Naive thymus-derived CD4-positive, alpha-beta T cell (primary cell): ENCODE data around the gene HNF4A. TPM values are rescaled to one million over a fixed set of nuclear protein-coding genes. Genes with fewer than 3 reads are reported as not detected.

Experiments
- ATAC-seq: fragments of 150-1000 bp; cut with Tn5 transposase; 2 replicates; pipeline ENCODE4 v1.10.0; 2021; ENCODE audit warnings: mild to moderate bottlenecking, moderate library complexity
- CTCF ChIA-PET: fragments of 350-600 bp; sonication (Branson Sonifier 250); formaldehyde crosslinking; loops from one replicate; lab custom pipeline; 2021; ENCODE audit warnings: antibody characterized with exemption; lab: Charles Lee
- POLR2A ChIA-PET: fragments of 350-600 bp; sonication (Branson Sonifier 250); formaldehyde crosslinking; loops from one replicate; lab custom pipeline; 2021; ENCODE audit warnings: antibody characterized with exemption, inconsistent platforms; lab: Charles Lee
- DNase-seq, 9 donors: peaks; one replicate each; pipeline versions ENCODE4 v3.0.0 to v3.0.0-alpha.2; 2020 to 2022; ENCODE audit warnings: mixed read lengths in 1 of 9
- H3K27ac ChIP-seq: one replicate; pipeline ENCODE4 v1.7.0; 2013; ENCODE audit warnings: mild to moderate bottlenecking, low read depth, low read length, moderate library complexity
- H3K27me3 ChIP-seq, 2 donors: one replicate each; pipeline ENCODE4 v1.7.0; 2013; ENCODE audit warnings: low read length in 2 of 2, mild to moderate bottlenecking in 2 of 2, moderate library complexity in 2 of 2; ENCODE audit not compliant: control insufficient read depth in 2 of 2, insufficient read depth in 2 of 2
- H3K36me3 ChIP-seq, 3 experiments: 1 replicate in 2 of 3; 2 replicates in 1 of 3; pipeline ENCODE4 v1.7.0; 2013; ENCODE audit warnings: low read length in 3 of 3, mild to moderate bottlenecking in 3 of 3, moderate library complexity in 1 of 3; ENCODE audit not compliant: insufficient read depth in 3 of 3, control insufficient read depth in 2 of 3
- H3K4me1 ChIP-seq, 2 donors: one replicate each; pipeline ENCODE4 v1.7.0; 2013; ENCODE audit warnings: low read length in 2 of 2, mild to moderate bottlenecking in 2 of 2, moderate library complexity in 1 of 2; ENCODE audit not compliant: control insufficient read depth in 2 of 2, insufficient read depth in 2 of 2
- H3K4me3 ChIP-seq: 2 replicates; pipeline ENCODE4 v1.7.0; 2013; ENCODE audit warnings: mild to moderate bottlenecking, low read length
- H3K9me3 ChIP-seq, 3 experiments: 1 replicate in 2 of 3; 2 replicates in 1 of 3; pipeline ENCODE4 v1.7.0; 2013; ENCODE audit warnings: low read length in 3 of 3; ENCODE audit not compliant: control insufficient read depth in 2 of 3
- H3K27ac Mint-ChIP-seq, 9 donors: one replicate each; pipeline ENCODE4 v1.8.0; 2020 to 2022; ENCODE audit warnings: mixed read lengths in 9 of 9, mild to moderate bottlenecking in 8 of 9, moderate library complexity in 5 of 9, inconsistent platforms in 2 of 9
- H3K27me3 Mint-ChIP-seq, 5 donors: one replicate each; pipeline ENCODE4 v1.8.0; 2021 to 2022; ENCODE audit warnings: mixed read lengths in 5 of 5, mild to moderate bottlenecking in 1 of 5
- H3K36me3 Mint-ChIP-seq, 5 donors: one replicate each; pipeline ENCODE4 v1.8.0; 2020 to 2022; ENCODE audit warnings: mixed read lengths in 5 of 5, mild to moderate bottlenecking in 3 of 5, inconsistent platforms in 1 of 5
- H3K4me1 Mint-ChIP-seq, 7 donors: one replicate each; pipeline ENCODE4 v1.8.0; 2020 to 2022; ENCODE audit warnings: mixed read lengths in 7 of 7, mild to moderate bottlenecking in 3 of 7, inconsistent platforms in 1 of 7
- H3K4me3 Mint-ChIP-seq, 10 donors: one replicate each; pipeline ENCODE4 v1.8.0; 2020 to 2022; ENCODE audit warnings: mild to moderate bottlenecking in 10 of 10, mixed read lengths in 10 of 10, moderate library complexity in 6 of 10, inconsistent platforms in 2 of 10
- H3K9me3 Mint-ChIP-seq, 11 donors: one replicate each; pipeline ENCODE4 v1.8.0; 2020 to 2022; ENCODE audit warnings: mixed read lengths in 11 of 11, mild to moderate bottlenecking in 4 of 11, inconsistent platforms in 1 of 11, moderate library complexity in 1 of 11
- intact Hi-C, 2 donors: fragments of 100-400 bp; cut with micrococcal nuclease; formaldehyde crosslinking; loops; one replicate each; pipeline ENCODE4 v1.15.1; 2023
- polyA plus RNA-seq, 2 donors: library from polyadenylated mRNA; unstranded; fragments of 300-500 nt; fragmentation: Illumina TruSeq; gene quantifications; one replicate each; pipeline ENCODE4 v1.2.3, GENCODE V29; 2021
- total RNA-seq, 6 experiments: library from RNA in 5 of 6; stranded (reverse) in 5 of 6; gene quantifications; 1 replicate in 5 of 6; 2 replicates in 1 of 6; pipeline ENCODE4 v1.2.3 and lab custom pipeline; 2021 to 2026

Gene HNF4A
- total and polyA plus RNA-seq, 7 experiments from 2014 or later: not detected

DNA sequence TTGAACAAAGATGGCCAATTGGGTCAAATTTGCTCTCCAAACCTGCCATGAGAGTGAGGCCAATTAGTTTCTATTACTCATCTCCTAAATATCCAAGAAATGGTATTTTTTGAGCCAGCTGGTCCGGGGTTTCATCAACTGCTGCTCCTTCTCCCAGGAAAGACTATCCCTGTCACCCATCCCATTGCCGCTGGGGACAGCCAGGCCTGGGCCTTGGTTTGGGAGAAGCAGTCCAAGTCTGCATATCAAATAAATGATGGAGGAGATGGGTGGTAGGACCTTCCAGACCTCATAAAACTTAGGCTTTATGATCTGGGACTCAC, 73.5 kb downstream of the HNF4A start:
- Mint-ChIP-seq H3K9me3 (no peaks in the 10 kb centered on the region), H3K4me1 (no peaks in the 10 kb centered on the region), H3K27ac (no peak overlapping the region), H3K4me3 (no peak overlapping the region), H3K36me3 (no peaks in the 10 kb centered on the region), H3K27me3 (peaks cover 0 to 13% (median 9%) of the 10 kb centered on the region in 5 donors)
- Histone ChIP-seq H3K27me3 (no peaks in the 10 kb centered on the region), H3K9me3 (no peaks in the 10 kb centered on the region), H3K36me3 (no peaks in the 10 kb centered on the region), H3K27ac (no peak overlapping the region), H3K4me3 (no peak overlapping the region), H3K4me1 (no peaks in the 10 kb centered on the region)
- DNase-seq: no peak
- intact Hi-C loops: no loop called here
- ATAC-seq: no peak
- POLR2A ChIA-PET: no interaction called here
- CTCF ChIA-PET: no interaction called here

DNA sequence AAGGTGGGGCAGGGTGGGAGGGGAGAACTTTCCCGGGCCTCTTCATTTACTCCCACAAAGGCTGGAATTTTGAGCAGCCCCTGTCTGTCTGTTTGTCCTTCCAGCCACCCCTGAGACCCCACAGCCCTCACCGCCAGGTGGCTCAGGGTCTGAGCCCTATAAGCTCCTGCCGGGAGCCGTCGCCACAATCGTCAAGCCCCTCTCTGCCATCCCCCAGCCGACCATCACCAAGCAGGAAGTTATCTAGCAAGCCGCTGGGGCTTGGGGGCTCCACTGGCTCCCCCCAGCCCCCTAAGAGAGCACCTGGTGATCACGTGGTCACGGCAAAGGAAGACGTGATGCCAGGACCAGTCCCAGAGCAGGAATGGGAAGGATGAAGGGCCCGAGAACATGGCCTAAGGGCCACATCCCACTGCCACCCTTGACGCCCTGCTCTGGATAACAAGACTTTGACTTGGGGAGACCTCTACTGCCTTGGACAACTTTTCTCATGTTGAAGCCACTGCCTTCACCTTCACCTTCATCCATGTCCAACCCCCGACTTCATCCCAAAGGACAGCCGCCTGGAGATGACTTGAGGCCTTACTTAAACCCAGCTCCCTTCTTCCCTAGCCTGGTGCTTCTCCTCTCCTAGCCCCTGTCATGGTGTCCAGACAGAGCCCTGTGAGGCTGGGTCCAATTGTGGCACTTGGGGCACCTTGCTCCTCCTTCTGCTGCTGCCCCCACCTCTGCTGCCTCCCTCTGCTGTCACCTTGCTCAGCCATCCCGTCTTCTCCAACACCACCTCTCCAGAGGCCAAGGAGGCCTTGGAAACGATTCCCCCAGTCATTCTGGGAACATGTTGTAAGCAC, 74.1 kb downstream of the HNF4A start:
- no peak for DNase-seq
- H3K27me3 Mint-ChIP-seq: peaks cover 0 to 13% (median 9%) of the 10 kb centered on the region in 5 donors
- Histone ChIP-seq H3K9me3 (no peaks in the 10 kb centered on the region), H3K4me3 (no peak overlapping the region), H3K27ac (no peak overlapping the region), H3K4me1 (no peaks in the 10 kb centered on the region), H3K36me3 (no peaks in the 10 kb centered on the region), H3K27me3 (no peaks in the 10 kb centered on the region)
- no peak overlapping the region for H3K4me3 Mint-ChIP-seq
- ATAC-seq: no peak
- intact Hi-C loops: no loop called here
- ChIA-PET POLR2A (no interaction called here), CTCF (no interaction called here)
- H3K9me3 Mint-ChIP-seq: no peaks in the 10 kb centered on the region
- no peak overlapping the region for H3K27ac Mint-ChIP-seq
- no peaks in the 10 kb centered on the region for H3K36me3 Mint-ChIP-seq
- H3K4me1 Mint-ChIP-seq: no peaks in the 10 kb centered on the region

DNA sequence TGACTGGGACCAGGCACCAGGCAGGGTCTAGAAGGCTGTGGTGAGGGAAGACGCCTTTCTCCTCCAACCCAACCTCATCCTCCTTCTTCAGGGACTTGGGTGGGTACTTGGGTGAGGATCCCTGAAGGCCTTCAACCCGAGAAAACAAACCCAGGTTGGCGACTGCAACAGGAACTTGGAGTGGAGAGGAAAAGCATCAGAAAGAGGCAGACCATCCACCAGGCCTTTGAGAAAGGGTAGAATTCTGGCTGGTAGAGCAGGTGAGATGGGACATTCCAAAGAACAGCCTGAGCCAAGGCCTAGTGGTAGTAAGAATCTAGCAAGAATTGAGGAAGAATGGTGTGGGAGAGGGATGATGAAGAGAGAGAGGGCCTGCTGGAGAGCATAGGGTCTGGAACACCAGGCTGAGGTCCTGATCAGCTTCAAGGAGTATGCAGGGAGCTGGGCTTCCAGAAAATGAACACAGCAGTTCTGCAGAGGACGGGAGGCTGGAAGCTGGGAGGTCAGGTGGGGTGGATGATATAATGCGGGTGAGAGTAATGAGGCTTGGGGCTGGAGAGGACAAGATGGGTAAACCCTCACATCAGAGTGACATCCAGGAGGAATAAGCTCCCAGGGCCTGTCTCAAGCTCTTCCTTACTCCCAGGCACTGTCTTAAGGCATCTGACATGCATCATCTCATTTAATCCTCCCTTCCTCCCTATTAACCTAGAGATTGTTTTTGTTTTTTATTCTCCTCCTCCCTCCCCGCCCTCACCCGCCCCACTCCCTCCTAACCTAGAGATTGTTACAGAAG, 75.0 kb downstream of the HNF4A start:
- Histone ChIP-seq H3K27me3 (no peaks in the 10 kb centered on the region), H3K4me3 (no peak overlapping the region), H3K9me3 (no peaks in the 10 kb centered on the region), H3K27ac (no peak overlapping the region), H3K4me1 (no peaks in the 10 kb centered on the region), H3K36me3 (no peaks in the 10 kb centered on the region)
- Mint-ChIP-seq H3K27ac (no peak overlapping the region), H3K36me3 (no peaks in the 10 kb centered on the region), H3K27me3 (peaks cover 0 to 13% (median 9%) of the 10 kb centered on the region in 5 donors), H3K4me1 (no peaks in the 10 kb centered on the region), H3K9me3 (no peaks in the 10 kb centered on the region), H3K4me3 (no peak overlapping the region)
- DNase-seq (no peak), ATAC-seq (no peak)
- intact Hi-C loops: no loop called here
- CTCF ChIA-PET: no interaction called here
- POLR2A ChIA-PET: interaction anchor here (0.5 kb wide), 1 partner anchor 15 kb away, joined by 3 read pairs; no protein-coding TSS in a partner anchor

DNA sequence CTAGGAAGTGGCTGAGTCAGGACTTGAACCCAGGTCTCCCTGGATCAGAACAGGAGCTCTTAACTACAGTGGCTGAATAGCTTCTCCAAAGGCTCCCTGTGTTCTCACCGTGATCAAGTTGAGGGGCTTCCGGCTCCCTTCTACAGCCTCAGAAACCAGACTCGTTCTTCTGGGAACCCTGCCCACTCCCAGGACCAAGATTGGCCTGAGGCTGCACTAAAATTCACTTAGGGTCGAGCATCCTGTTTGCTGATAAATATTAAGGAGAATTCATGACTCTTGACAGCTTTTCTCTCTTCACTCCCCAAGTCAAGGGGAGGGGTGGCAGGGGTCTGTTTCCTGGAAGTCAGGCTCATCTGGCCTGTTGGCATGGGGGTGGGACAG, 75.6 kb downstream of the HNF4A start:
- Mint-ChIP-seq H3K9me3 (no peaks in the 10 kb centered on the region), H3K4me3 (no peak overlapping the region), H3K27me3 (peaks cover 0 to 13% (median 9%) of the 10 kb centered on the region in 5 donors), H3K4me1 (no peaks in the 10 kb centered on the region), H3K27ac (no peak overlapping the region), H3K36me3 (no peaks in the 10 kb centered on the region)
- ChIA-PET POLR2A (interaction anchor here (0.5 kb wide), 1 partner anchor 16 kb away, joined by 3 read pairs; no protein-coding TSS in a partner anchor), CTCF (no interaction called here)
- no peaks in the 10 kb centered on the region for H3K27me3 ChIP-seq
- H3K27ac ChIP-seq: no peak overlapping the region
- DNase-seq (no peak), ATAC-seq (no peak)
- intact Hi-C loops: no loop called here
- no peaks in the 10 kb centered on the region for H3K36me3 ChIP-seq
- H3K9me3 ChIP-seq: no peaks in the 10 kb centered on the region
- H3K4me3 ChIP-seq: no peak overlapping the region
- no peaks in the 10 kb centered on the region for H3K4me1 ChIP-seq

DNA sequence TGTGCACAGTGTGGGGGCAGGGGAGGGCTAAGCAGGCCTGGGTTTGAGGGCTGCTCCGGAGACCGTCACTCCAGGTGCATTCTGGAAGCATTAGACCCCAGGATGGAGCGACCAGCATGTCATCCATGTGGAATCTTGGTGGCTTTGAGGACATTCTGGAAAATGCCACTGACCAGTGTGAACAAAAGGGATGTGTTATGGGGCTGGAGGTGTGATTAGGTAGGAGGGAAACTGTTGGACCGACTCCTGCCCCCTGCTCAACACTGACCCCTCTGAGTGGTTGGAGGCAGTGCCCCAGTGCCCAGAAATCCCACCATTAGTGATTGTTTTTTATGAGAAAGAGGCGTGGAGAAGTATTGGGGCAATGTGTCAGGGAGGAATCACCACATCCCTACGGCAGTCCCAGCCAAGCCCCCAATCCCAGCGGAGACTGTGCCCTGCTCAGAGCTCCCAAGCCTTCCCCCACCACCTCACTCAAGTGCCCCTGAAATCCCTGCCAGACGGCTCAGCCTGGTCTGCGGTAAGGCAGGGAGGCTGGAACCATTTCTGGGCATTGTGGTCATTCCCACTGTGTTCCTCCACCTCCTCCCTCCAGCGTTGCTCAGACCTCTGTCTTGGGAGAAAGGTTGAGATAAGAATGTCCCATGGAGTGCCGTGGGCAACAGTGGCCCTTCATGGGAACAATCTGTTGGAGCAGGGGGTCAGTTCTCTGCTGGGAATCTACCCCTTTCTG, 76.2 kb downstream of the HNF4A start:
- no peaks in the 10 kb centered on the region for H3K4me1 Mint-ChIP-seq
- no peaks in the 10 kb centered on the region for H3K9me3 Mint-ChIP-seq
- H3K27ac Mint-ChIP-seq: no peak overlapping the region
- POLR2A ChIA-PET: no interaction called here
- DNase-seq (no peak), ATAC-seq (no peak)
- Histone ChIP-seq H3K27ac (no peak overlapping the region), H3K36me3 (no peaks in the 10 kb centered on the region), H3K27me3 (no peaks in the 10 kb centered on the region), H3K9me3 (no peaks in the 10 kb centered on the region), H3K4me3 (no peak overlapping the region), H3K4me1 (no peaks in the 10 kb centered on the region)
- H3K27me3 Mint-ChIP-seq: peaks cover 0 to 13% (median 9%) of the 10 kb centered on the region in 5 donors
- intact Hi-C loops: no loop called here
- H3K4me3 Mint-ChIP-seq: no peak overlapping the region
- CTCF ChIA-PET: no interaction called here
- H3K36me3 Mint-ChIP-seq: no peaks in the 10 kb centered on the region

DNA sequence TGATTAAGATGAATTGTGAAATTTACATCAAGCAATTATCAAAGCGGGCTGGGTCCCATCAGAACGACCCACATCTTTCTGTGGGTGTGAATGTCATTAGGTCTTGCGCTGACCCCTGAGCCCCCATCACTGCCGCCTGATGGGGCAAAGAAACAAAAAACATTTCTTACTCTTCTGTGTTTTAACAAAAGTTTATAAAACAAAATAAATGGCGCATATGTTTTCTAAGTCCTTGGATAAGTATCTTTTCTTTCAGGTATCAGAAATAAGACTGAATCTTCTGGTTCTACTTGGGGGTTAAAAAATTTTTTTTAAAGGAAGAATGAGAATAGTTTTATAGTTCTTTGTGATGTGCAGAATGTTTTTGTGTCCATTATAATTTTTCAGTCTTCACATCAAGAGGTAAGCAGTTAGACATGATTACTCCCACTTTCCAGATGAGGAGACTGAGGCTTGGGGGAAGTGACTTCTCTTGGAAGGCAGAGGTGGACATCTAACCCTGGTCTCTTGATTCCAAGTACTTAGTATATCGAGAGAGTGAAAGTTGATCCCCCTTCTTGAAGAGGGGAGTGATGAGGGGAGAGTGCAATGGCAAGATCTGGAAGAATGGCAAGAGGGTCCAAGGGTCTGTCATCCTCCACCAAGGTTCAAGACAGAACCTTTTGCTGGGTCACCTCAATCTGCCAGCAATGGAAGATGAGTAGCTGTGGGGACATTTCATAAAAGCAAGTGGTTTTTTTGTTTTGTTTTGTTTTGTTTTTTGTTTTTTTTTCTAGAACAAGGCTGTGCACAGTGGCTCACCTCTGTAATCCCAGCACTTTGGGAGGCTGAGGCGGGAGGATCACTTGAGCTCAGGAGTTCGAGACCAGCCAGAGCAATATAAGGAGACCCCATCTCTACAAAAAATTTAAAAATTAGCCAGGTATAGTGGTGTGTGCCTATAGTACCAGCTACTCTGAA, 77.4 kb downstream of the HNF4A start:
- intact Hi-C loops: no loop called here
- Mint-ChIP-seq H3K4me3 (no peak overlapping the region), H3K36me3 (no peaks in the 10 kb centered on the region), H3K9me3 (no peaks in the 10 kb centered on the region), H3K27me3 (peaks cover 0 to 13% (median 9%) of the 10 kb centered on the region in 5 donors), H3K27ac (peak overlapping the region in 1 of 9 donors; percentile 56), H3K4me1 (no peaks in the 10 kb centered on the region)
- Histone ChIP-seq H3K4me1 (no peaks in the 10 kb centered on the region), H3K27me3 (no peaks in the 10 kb centered on the region), H3K9me3 (no peaks in the 10 kb centered on the region), H3K4me3 (no peak overlapping the region), H3K27ac (no peak overlapping the region), H3K36me3 (no peaks in the 10 kb centered on the region)
- POLR2A ChIA-PET: no interaction called here
- no peak for DNase-seq
- ATAC-seq: no peak
- CTCF ChIA-PET: no interaction called here
